WERI-Rb-1 (cell line): Measurements from ENCODE around the gene SCN11A.

Source experiments
- DNase-seq: peaks from one replicate; pipeline ENCODE4 v3.0.0-alpha.2; 2020
- H3K27ac ChIP-seq: fragments of 250-450 bp; sonication (Bioruptor Pico); 2 replicates; pipeline ENCODE4 v1.5.1; 2020; ENCODE audit warnings: mild to moderate bottlenecking, moderate library complexity
- H3K27me3 ChIP-seq: fragments of 250-450 bp; sonication (Bioruptor Pico); 2 replicates; pipeline ENCODE4 v1.5.1; 2021; ENCODE audit warnings: mild to moderate bottlenecking, low read depth, moderate library complexity; ENCODE audit not compliant: insufficient read depth, severe bottlenecking
- H3K36me3 ChIP-seq: fragments of 250-450 bp; sonication (Bioruptor Pico); 2 replicates; pipeline ENCODE4 v1.5.1; 2020; ENCODE audit warnings: mild to moderate bottlenecking, moderate library complexity
- H3K4me3 ChIP-seq: 2 replicates; pipeline ENCODE4 v1.5.1; 2011; ENCODE audit warnings: low read depth, mild to moderate bottlenecking, control low read depth, low read length
- H3K9me3 ChIP-seq: fragments of 250-450 bp; sonication (Bioruptor Pico); 2 replicates; pipeline ENCODE4 v1.5.1; 2021; ENCODE audit warnings: mild to moderate bottlenecking, moderate library complexity; ENCODE audit not compliant: severe bottlenecking
- TF ChIP-seq, protein P1 (sequence below): IDR thresholded peaks from 2 replicates; pipeline ENCODE4 v1.5.1; 2011; ENCODE audit warnings: low read depth, mild to moderate bottlenecking, control low read depth, inconsistent platforms, low read length

The SCN11A gene

GRCh38 chr3:39021465-39022285 is 30.1 kb downstream of the SCN11A start:
- Histone ChIP-seq H3K4me3 (no peak overlapping the region), H3K36me3 (no peaks in the 10 kb centered on the region), H3K9me3 (no peaks in the 10 kb centered on the region), H3K27ac (no peak overlapping the region), H3K27me3 (no peaks in the 10 kb centered on the region)
- TF ChIP-seq, protein P1, sequence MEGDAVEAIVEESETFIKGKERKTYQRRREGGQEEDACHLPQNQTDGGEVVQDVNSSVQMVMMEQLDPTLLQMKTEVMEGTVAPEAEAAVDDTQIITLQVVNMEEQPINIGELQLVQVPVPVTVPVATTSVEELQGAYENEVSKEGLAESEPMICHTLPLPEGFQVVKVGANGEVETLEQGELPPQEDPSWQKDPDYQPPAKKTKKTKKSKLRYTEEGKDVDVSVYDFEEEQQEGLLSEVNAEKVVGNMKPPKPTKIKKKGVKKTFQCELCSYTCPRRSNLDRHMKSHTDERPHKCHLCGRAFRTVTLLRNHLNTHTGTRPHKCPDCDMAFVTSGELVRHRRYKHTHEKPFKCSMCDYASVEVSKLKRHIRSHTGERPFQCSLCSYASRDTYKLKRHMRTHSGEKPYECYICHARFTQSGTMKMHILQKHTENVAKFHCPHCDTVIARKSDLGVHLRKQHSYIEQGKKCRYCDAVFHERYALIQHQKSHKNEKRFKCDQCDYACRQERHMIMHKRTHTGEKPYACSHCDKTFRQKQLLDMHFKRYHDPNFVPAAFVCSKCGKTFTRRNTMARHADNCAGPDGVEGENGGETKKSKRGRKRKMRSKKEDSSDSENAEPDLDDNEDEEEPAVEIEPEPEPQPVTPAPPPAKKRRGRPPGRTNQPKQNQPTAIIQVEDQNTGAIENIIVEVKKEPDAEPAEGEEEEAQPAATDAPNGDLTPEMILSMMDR = no peak
- no peak for DNase-seq

GRCh38 chr3:39021029-39021428 is 30.7 kb downstream of the SCN11A start:
- Histone ChIP-seq H3K9me3 (no peaks in the 10 kb centered on the region), H3K27ac (no peak overlapping the region), H3K4me3 (no peak overlapping the region), H3K36me3 (no peaks in the 10 kb centered on the region), H3K27me3 (no peaks in the 10 kb centered on the region)
- TF ChIP-seq, protein P1 = no peak
- no peak for DNase-seq

DNA sequence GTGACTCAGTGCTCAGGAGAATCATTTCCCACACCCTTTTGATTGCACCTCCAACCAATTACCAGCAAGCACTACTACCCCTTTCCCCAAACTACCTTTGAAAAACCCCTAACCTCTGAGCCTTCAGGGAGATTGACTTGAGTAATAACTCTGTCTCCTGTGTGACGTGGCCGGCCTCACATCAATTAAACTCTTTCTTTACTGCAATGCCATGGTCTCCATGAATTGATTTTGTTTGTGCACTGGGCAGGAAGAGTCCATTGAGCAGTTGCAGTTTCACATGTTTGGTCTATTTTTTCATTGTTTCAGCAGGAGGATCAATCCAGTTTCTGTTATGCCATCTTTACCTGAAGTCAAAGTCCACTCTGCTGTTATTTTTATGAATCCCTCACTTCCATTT is 32.4 kb downstream of the SCN11A start:
- H3K4me3 ChIP-seq = no peak overlapping the region
- TF ChIP-seq, protein P1 = no peak
- peaks cover 2% of the 10 kb centered on the region for H3K27me3 ChIP-seq
- no peaks in the 10 kb centered on the region for H3K9me3 ChIP-seq
- H3K36me3 ChIP-seq = no peaks in the 10 kb centered on the region
- H3K27ac ChIP-seq = no peak overlapping the region
- DNase-seq = no peak

DNA sequence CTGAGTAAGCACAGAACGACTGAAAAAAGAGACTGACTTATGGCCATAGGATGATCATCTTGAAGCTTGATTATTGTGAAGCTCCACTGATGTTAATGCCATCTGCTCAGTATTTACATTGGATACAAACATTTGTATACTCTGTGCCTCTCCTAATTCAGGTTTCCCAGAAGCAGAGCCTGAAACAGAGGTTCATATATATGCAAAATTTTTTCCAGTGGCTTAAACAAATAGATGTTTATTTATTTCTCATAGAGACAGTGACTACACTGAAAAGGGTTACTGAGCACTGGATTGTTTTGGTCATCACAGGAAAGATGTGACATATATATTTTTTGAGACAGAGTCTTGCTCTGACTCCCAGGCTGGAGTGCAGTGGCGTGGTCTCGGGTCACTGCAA is 36.3 kb downstream of the SCN11A start:
- no peaks in the 10 kb centered on the region for H3K36me3 ChIP-seq
- TF ChIP-seq, protein P1 = no peak
- H3K9me3 ChIP-seq = no peaks in the 10 kb centered on the region
- H3K27me3 ChIP-seq = peaks cover 2% of the 10 kb centered on the region
- H3K4me3 ChIP-seq = no peak overlapping the region
- H3K27ac ChIP-seq = no peak overlapping the region
- DNase-seq = no peak

- TF ChIP-seq, protein P1 = no peak
- no peaks in the 10 kb centered on the region for H3K36me3 ChIP-seq
- H3K27ac ChIP-seq = no peak overlapping the region
- H3K27me3 ChIP-seq = peaks cover 2% of the 10 kb centered on the region
- no peak overlapping the region for H3K4me3 ChIP-seq
- H3K9me3 ChIP-seq = no peaks in the 10 kb centered on the region
- DNase-seq = no peak
Measured at GRCh38 chr3:39013921-39014509, 37.7 kb downstream of the SCN11A start.
